HL-60 (cell line): ENCODE results near the gene CD2.
A peak's percentile ranks its signal among the peaks of the same experiment; 100 is the strongest.

Experiments
- DNase-seq, 2 experiments: peaks; one replicate each; pipeline ENCODE4 v3.0.0-alpha.2; 2010 to 2020; ENCODE audit warnings: low read depth in 1 of 2, low spot score in 1 of 2
- H3K27ac ChIP-seq: fragments of 250-450 bp; sonication (Bioruptor Pico); replicated peaks from 2 replicates; pipeline ENCODE4 v1.5.1; 2020; ENCODE audit warnings: mild to moderate bottlenecking, moderate library complexity
- H3K27me3 ChIP-seq: fragments of 250-450 bp; sonication (Bioruptor Pico); 2 replicates; pipeline ENCODE4 v1.5.1; 2021; ENCODE audit warnings: mild to moderate bottlenecking, moderate library complexity; ENCODE audit not compliant: insufficient read depth, poor library complexity, severe bottlenecking
- H3K4me3 ChIP-seq: replicated peaks from 2 replicates; pipeline ENCODE4 v1.5.1; 2011; ENCODE audit warnings: mild to moderate bottlenecking, control low read depth, low read length; ENCODE audit not compliant: insufficient read depth
- CTCF ChIP-seq: IDR thresholded peaks from one replicate; pipeline ENCODE4 v1.5.1; 2011; ENCODE audit warnings: low read length, control low read depth, inconsistent platforms; ENCODE audit not compliant: insufficient read depth
- GABPA ChIP-seq: IDR thresholded peaks from 2 replicates; pipeline ENCODE4 v1.6.1; 2012; ENCODE audit warnings: low read depth
- POLR2AphosphoS5 ChIP-seq: IDR thresholded peaks from 2 replicates; pipeline ENCODE4 v1.6.1; 2012; ENCODE audit warnings: low read depth
- REST ChIP-seq: IDR thresholded peaks from 2 replicates; pipeline ENCODE4 v1.6.1; 2012; ENCODE audit warnings: low read depth; ENCODE audit not compliant: insufficient replicate concordance
- SPI1 ChIP-seq: IDR thresholded peaks from 2 replicates; pipeline ENCODE4 v1.6.1; 2012; ENCODE audit warnings: low read depth, mild to moderate bottlenecking, borderline replicate concordance

CD2 gene

GRCh38 chr1:116804736-116805135 is 50.5 kb downstream of the CD2 start:
- Histone ChIP-seq H3K4me3 (no peak overlapping the region), H3K27ac (no peak overlapping the region), H3K27me3 (no peaks in the 10 kb centered on the region)
- peak; percentile 70; the same call in 1 of the 2 replicates for TF ChIP-seq SPI1
- no peak for TF ChIP-seq REST
- DNase-seq = peak in 1 of 2 experiments; percentile 38

DNA sequence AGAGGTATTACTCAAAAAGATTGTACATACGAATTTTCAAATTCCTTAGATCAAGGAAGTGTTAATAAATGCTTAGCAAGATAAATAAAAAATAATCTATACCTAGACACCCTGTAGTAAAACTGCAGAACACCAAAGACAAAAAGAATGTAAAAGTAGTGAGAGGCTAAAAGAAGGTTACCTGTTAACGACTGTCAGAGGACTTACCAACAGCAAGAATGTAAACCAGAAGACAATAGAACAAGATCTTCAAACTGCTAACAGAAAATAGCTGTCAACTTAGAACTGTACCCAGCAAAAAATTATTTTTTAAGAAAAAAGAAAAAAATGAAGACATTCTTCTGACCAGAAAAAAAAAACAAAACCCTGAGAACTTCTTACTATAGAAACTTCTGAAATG is 51.2 kb downstream of the CD2 start:
- H3K27ac ChIP-seq = no peak overlapping the region
- TF ChIP-seq CTCF = no peak
- TF ChIP-seq REST = no peak
- no peak for DNase-seq
- H3K27me3 ChIP-seq = no peaks in the 10 kb centered on the region
- H3K4me3 ChIP-seq = no peak overlapping the region

DNA sequence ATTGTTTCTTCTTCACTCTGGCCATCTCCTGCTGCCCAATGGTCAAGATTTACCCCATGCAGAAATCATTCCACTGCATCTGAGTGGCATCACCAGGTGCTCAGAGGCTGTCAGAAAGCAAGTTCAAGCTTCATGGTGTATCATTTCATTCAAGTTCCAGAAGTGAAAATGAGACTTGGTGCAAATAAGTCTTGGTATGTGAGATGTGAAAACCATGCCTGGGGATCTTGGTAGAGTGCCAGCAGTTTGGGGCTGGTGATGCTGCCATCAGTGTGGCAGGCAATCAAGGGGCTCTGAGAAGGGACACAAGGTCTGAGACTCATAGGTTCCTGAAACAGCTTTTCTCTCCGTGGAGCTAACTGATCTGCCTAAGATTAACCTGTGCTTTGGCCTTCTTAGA is 52.0 kb downstream of the CD2 start:
- Histone ChIP-seq H3K27me3 (no peaks in the 10 kb centered on the region), H3K4me3 (no peak overlapping the region), H3K27ac (no peak overlapping the region)
- DNase-seq = no peak
- TF ChIP-seq CTCF (no peak), REST (no peak), POLR2AphosphoS5 (no peak), SPI1 (no peak), GABPA (no peak)

- Histone ChIP-seq H3K4me3 (no peak overlapping the region), H3K27ac (no peak overlapping the region), H3K27me3 (no peaks in the 10 kb centered on the region)
- DNase-seq = no peak
- no peak for TF ChIP-seq POLR2AphosphoS5
- no peak for TF ChIP-seq SPI1
- TF ChIP-seq GABPA = no peak
- no peak for TF ChIP-seq CTCF
- no peak for TF ChIP-seq REST
These were observed 52.4 kb downstream of the CD2 start for GRCh38 chr1:116806671-116807070.
